SK-N-SH (cell line): ENCODE data around the gene TMEM174.

Source experiments
- EP300 ChIP-seq, 2 experiments: IDR thresholded peaks; 2 replicates each; pipeline versions ENCODE4 v1.4.0 to v1.6.1; 2012; ENCODE audit warnings: borderline replicate concordance in 1 of 2, low read depth in 1 of 2, low read length in 1 of 2
- EZH2phosphoT487 ChIP-seq: fragments of 200-600 bp; sonication (generic); IDR thresholded peaks from 2 replicates; pipeline ENCODE4 v1.6.1; 2017; ENCODE audit warnings: low read depth, mixed run types, mild to moderate bottlenecking, antibody characterized with exemption, moderate library complexity, borderline replicate concordance
- GABPA ChIP-seq: IDR thresholded peaks from 2 replicates; pipeline ENCODE4 v1.4.0; 2012; ENCODE audit warnings: low read depth, mild to moderate bottlenecking
- NRF1 ChIP-seq: IDR thresholded peaks from 2 replicates; pipeline ENCODE4 v1.6.1; 2012; ENCODE audit warnings: low read depth, mild to moderate bottlenecking, low read length
- POLR2AphosphoS5 ChIP-seq: IDR thresholded peaks from 2 replicates; pipeline ENCODE4 v1.6.1; 2012; ENCODE audit warnings: low read depth, low read length
- TAF1 ChIP-seq: IDR thresholded peaks from 2 replicates; pipeline ENCODE4 v1.6.1; 2012; ENCODE audit warnings: low read depth, mild to moderate bottlenecking, low read length, moderate library complexity, borderline replicate concordance
- TF ChIP-seq, protein P1 (sequence below): fragments of 200-600 bp; sonication (generic); IDR thresholded peaks from 2 replicates; pipeline ENCODE4 v1.6.1; 2017; ENCODE audit warnings: antibody characterized with exemption, mild to moderate bottlenecking, moderate library complexity
- TF ChIP-seq, protein P2 (sequence below): IDR thresholded peaks from 2 replicates; pipeline ENCODE4 v1.6.1; 2012; ENCODE audit warnings: mild to moderate bottlenecking, low read depth, low read length, moderate library complexity

DNA sequence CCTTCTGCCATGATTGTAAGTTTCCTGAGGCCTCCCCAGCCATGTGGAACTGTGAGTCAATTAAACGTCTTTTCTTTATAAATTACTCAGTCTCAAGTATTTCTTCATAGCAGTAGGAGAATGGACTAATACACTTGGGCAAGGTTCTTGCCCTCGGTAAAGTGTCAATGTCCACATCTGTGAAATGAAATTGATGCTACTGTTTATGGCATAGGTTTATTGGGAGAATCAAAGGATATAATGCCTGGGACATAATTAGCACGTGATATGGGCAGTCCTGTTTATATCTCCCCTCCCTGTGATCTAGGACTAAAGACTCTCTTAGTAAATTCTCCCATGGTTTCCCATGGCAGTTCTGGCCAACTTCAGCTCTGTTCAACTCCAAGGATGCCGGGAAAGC lies 19.4 kb downstream of the TMEM174 start:
- TF ChIP-seq, protein P1, sequence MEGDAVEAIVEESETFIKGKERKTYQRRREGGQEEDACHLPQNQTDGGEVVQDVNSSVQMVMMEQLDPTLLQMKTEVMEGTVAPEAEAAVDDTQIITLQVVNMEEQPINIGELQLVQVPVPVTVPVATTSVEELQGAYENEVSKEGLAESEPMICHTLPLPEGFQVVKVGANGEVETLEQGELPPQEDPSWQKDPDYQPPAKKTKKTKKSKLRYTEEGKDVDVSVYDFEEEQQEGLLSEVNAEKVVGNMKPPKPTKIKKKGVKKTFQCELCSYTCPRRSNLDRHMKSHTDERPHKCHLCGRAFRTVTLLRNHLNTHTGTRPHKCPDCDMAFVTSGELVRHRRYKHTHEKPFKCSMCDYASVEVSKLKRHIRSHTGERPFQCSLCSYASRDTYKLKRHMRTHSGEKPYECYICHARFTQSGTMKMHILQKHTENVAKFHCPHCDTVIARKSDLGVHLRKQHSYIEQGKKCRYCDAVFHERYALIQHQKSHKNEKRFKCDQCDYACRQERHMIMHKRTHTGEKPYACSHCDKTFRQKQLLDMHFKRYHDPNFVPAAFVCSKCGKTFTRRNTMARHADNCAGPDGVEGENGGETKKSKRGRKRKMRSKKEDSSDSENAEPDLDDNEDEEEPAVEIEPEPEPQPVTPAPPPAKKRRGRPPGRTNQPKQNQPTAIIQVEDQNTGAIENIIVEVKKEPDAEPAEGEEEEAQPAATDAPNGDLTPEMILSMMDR: no peak
- TF ChIP-seq TAF1 (no peak), EP300 (IDR thresholded peaks at IDR 0.05; ENCODE audit: borderline replicate concordance in 1 of 2, low read depth in 1 of 2, low read length in 1 of 2) (no peak), NRF1 (no peak), EZH2phosphoT487 (no peak), POLR2AphosphoS5 (no peak), GABPA (no peak)
- TF ChIP-seq, protein P2, sequence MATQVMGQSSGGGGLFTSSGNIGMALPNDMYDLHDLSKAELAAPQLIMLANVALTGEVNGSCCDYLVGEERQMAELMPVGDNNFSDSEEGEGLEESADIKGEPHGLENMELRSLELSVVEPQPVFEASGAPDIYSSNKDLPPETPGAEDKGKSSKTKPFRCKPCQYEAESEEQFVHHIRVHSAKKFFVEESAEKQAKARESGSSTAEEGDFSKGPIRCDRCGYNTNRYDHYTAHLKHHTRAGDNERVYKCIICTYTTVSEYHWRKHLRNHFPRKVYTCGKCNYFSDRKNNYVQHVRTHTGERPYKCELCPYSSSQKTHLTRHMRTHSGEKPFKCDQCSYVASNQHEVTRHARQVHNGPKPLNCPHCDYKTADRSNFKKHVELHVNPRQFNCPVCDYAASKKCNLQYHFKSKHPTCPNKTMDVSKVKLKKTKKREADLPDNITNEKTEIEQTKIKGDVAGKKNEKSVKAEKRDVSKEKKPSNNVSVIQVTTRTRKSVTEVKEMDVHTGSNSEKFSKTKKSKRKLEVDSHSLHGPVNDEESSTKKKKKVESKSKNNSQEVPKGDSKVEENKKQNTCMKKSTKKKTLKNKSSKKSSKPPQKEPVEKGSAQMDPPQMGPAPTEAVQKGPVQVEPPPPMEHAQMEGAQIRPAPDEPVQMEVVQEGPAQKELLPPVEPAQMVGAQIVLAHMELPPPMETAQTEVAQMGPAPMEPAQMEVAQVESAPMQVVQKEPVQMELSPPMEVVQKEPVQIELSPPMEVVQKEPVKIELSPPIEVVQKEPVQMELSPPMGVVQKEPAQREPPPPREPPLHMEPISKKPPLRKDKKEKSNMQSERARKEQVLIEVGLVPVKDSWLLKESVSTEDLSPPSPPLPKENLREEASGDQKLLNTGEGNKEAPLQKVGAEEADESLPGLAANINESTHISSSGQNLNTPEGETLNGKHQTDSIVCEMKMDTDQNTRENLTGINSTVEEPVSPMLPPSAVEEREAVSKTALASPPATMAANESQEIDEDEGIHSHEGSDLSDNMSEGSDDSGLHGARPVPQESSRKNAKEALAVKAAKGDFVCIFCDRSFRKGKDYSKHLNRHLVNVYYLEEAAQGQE: no peak
